Esophagus muscularis mucosa (tissue), 4 donors: Measurements from ENCODE around the gene SLC22A5. TPM values are rescaled to one million over a fixed set of nuclear protein-coding genes. Genes with fewer than 3 reads are reported as not detected.
A peak's percentile ranks its signal among the peaks of the same experiment; 100 is the strongest.
"Not testable (repeated sequence)": the region's sequence is repeated elsewhere in the genome, so short reads cannot be mapped to it uniquely, and the experiment has no call there.

ENCODE experiments used
- DNase-seq: peaks from one replicate; pipeline ENCODE4 v3.0.0-alpha.2; 2017; ENCODE audit errors: extremely low spot score
- H3K27ac ChIP-seq, 4 donors: fragments of 200-600 bp; sonication (generic); replicated peaks in 1 of 4; 1 replicate in 3 of 4; 2 replicates in 1 of 4; pipeline ENCODE4 v1.5.1; 2016 to 2019; ENCODE audit warnings: mild to moderate bottlenecking in 1 of 4
- H3K27me3 ChIP-seq, 4 donors: fragments of 200-600 bp; sonication (generic); one replicate each; pipeline versions ENCODE4 v1.5.1 to v1.6.0; 2016 to 2019
- H3K36me3 ChIP-seq, 4 donors: fragments of 200-600 bp; sonication (generic); one replicate each; pipeline ENCODE4 v1.5.1; 2016 to 2019
- H3K4me1 ChIP-seq, 4 donors: fragments of 200-600 bp; sonication (generic); one replicate each; pipeline ENCODE4 v1.5.1; 2016 to 2019
- H3K4me3 ChIP-seq, 4 donors: fragments of 200-600 bp; sonication (generic); 1 replicate in 2 of 4; 2 replicates in 2 of 4; pipeline ENCODE4 v1.5.1; 2016 to 2019; ENCODE audit warnings: mild to moderate bottlenecking in 4 of 4, moderate library complexity in 1 of 4
- H3K9me3 ChIP-seq, 4 donors: fragments of 200-600 bp; sonication (generic); 1 replicate in 3 of 4; 2 replicates in 1 of 4; pipeline ENCODE4 v1.5.1; 2016 to 2019
- CTCF ChIP-seq, 3 experiments: fragments of 200-600 bp in 2 of 3; fragments of 450-650 bp in 1 of 3; sonication (generic) in 2 of 3; IDR thresholded peaks; one replicate each; pipeline ENCODE4 v1.5.1; 2017 to 2019; ENCODE audit warnings: antibody characterized with exemption in 3 of 3, mild to moderate bottlenecking in 2 of 3, moderate library complexity in 1 of 3
- EP300 ChIP-seq: sonication (generic); formaldehyde crosslinking; IDR thresholded peaks from one replicate; pipeline ENCODE4 v1.6.1; 2017; ENCODE audit warnings: antibody characterized with exemption
- POLR2A ChIP-seq: fragments of 450-650 bp; IDR thresholded peaks from one replicate; pipeline ENCODE4 v1.6.1; 2017; ENCODE audit warnings: antibody characterized with exemption, moderate library complexity, mild to moderate bottlenecking, low read depth
- POLR2AphosphoS5 ChIP-seq, 2 donors: sonication (generic); formaldehyde crosslinking; IDR thresholded peaks; one replicate each; pipeline ENCODE4 v1.6.1; 2017; ENCODE audit warnings: antibody characterized with exemption in 2 of 2
- WGBS: methylation state at CpG from one replicate; pipeline ENCODE4 v1.1.5; 2018; 5-methylcytosine and 5-hydroxymethylcytosine counted together
- intact Hi-C: fragments of 100-400 bp; cut with DNase I; formaldehyde crosslinking; loops from one replicate; pipeline ENCODE4 v1.15.1; 2023
- total RNA-seq, 4 donors: library from RNA; depleted of rRNA; stranded (reverse); fragments of >200 nt; gene quantifications; one replicate each; pipeline versions ENCODE4 v1.1.0 to v1.2.1, GENCODE V29; 2016

The SLC22A5 gene
- total RNA-seq, 4 donors from 2014 or later, result 6.2 to 8.8 (median 7.5) TPM

GRCh38 chr5:132411304-132412013, 41.9 kb downstream of the SLC22A5 start:
- no peaks in the 10 kb centered on the region for H3K27me3 ChIP-seq
- 28% methylated on average over 8 of the region's 9 CpGs for WGBS
- peaks cover 70 to 80% (median 77%) of the 10 kb centered on the region in 4 donors for H3K4me1 ChIP-seq
- H3K9me3 ChIP-seq, result no peaks in the 10 kb centered on the region
- peak overlapping the region; percentile 73 to 94 (median 78) for H3K4me3 ChIP-seq
- intact Hi-C loops, result loop anchor here (2.0 to 5.0 kb wide), 2 partner anchors 25 to 86 kb away; no protein-coding TSS in a partner anchor
- H3K27ac ChIP-seq, result peak overlapping the region; percentile 96 to 99 (median 98)
- no peak for TF ChIP-seq EP300
- no peak for TF ChIP-seq POLR2AphosphoS5 (IDR thresholded peaks at IDR 0.05)
- no peak for TF ChIP-seq CTCF (IDR thresholded peaks at IDR 0.05)
- TF ChIP-seq POLR2A, result no peak
- H3K36me3 ChIP-seq, result no peaks in the 10 kb centered on the region
- DNase-seq, result peak; percentile 92

GRCh38 chr5:132413567-132413966, 44.1 kb downstream of the SLC22A5 start:
- DNase-seq, result no peak
- intact Hi-C loops, result loop anchor here (5.0 kb wide), 1 partner anchor 84 kb away; no protein-coding TSS in a partner anchor
- Histone ChIP-seq H3K27me3 (no peaks in the 10 kb centered on the region), H3K4me1 (peaks cover 82 to 92% (median 89%) of the 10 kb centered on the region in 4 donors), H3K4me3 (no peak overlapping the region), H3K9me3 (no peaks in the 10 kb centered on the region), H3K36me3 (no peaks in the 10 kb centered on the region), H3K27ac (peak overlapping the region; percentile 96 to 99 (median 98))
- no peak for TF ChIP-seq POLR2AphosphoS5 (IDR thresholded peaks at IDR 0.05)
- no peak for TF ChIP-seq POLR2A
- TF ChIP-seq EP300, result no peak
- TF ChIP-seq CTCF (IDR thresholded peaks at IDR 0.05), result no peak

- H3K36me3 ChIP-seq, result no peaks in the 10 kb centered on the region
- intact Hi-C loops, result loop anchor here (5.0 kb wide), 1 partner anchor 82 kb away; no protein-coding TSS in a partner anchor
- H3K27ac ChIP-seq, result peak overlapping the region; percentile 96 to 99 (median 98)
- peak; percentile 19 for DNase-seq
- H3K4me1 ChIP-seq, result peaks cover 82 to 92% (median 89%) of the 10 kb centered on the region in 4 donors
- TF ChIP-seq POLR2AphosphoS5 (IDR thresholded peaks at IDR 0.05) (peak; percentile 31 to 71), CTCF (IDR thresholded peaks at IDR 0.05) (no peak), EP300 (peak; percentile 39)
- no peaks in the 10 kb centered on the region for H3K9me3 ChIP-seq
- WGBS, result 27% methylated on average over 5 of the region's 5 CpGs
- H3K4me3 ChIP-seq, result peak overlapping the region in 1 of 4 donors; percentile 2
- H3K27me3 ChIP-seq, result no peaks in the 10 kb centered on the region
Observed at GRCh38 chr5:132414634-132415378, 45.3 kb downstream of the SLC22A5 start.

- Histone ChIP-seq H3K4me1 (peaks cover 84 to 94% (median 90%) of the 10 kb centered on the region in 4 donors), H3K27ac (peak overlapping the region; percentile 96 to 99 (median 98))
- H3K4me3 ChIP-seq, H3K36me3 ChIP-seq, H3K27me3 ChIP-seq, H3K9me3 ChIP-seq, intact Hi-C loops: not testable (repeated sequence)
- peak; percentile 39 for DNase-seq
- WGBS, result 91% methylated on average over 7 of the region's 7 CpGs
Observed at GRCh38 chr5:132415516-132415915, 46.0 kb downstream of the SLC22A5 start.
